ENCODE data around the gene HOXC5. TPM values are rescaled to one million over a fixed set of nuclear protein-coding genes. Genes with fewer than 3 reads are reported as not detected.

The HOXC5 gene
- polyA plus RNA-seq, 2 of the 4 experiments (the other 2 are of a cell fraction), result 0.41 to 0.98 TPM

- ATAC-seq (no peak), FAIRE-seq (no peak), DNase-seq (ENCODE audit: low read depth in 1 of 2, low spot score in 1 of 2) (no peak)
- 88% methylated on average over 19 of the region's 19 CpGs for WGBS (ENCODE audit: missing lambda C conversion rate)
- H3K4me3 ChIP-seq, result no peak overlapping the region
- H3K4me1 ChIP-seq, result peaks cover 13% of the 10 kb centered on the region
- ChIA-PET POLR2A (no interaction called here), CTCF (interaction anchor here (0.8 to 28.7 kb wide), 11 partner anchors 11 to 255 kb away, joined by 3 to 1074 read pairs (median 40); partner anchors contain the start of genes HOXC10, HOXC5, HOXC6 and SMUG1)
- no peak overlapping the region for H3K4me2 ChIP-seq
- no peak overlapping the region for H3K27ac ChIP-seq
- TF ChIP-seq HDAC2 (IDR thresholded peaks at IDR 0.05), result no peak
- no peak for TF ChIP-seq CBX2 (IDR thresholded peaks at IDR 0.05; ENCODE audit: borderline replicate concordance, low read depth)
- TF ChIP-seq EHF (CRISPR knock-in tag; IDR thresholded peaks at IDR 0.05), result no peak
- no peaks in the 10 kb centered on the region for H3K9me3 ChIP-seq
Measured at GRCh38 chr12:54002278-54002914, 30.5 kb upstream of the HOXC5 start.

- ATAC-seq (no peak), FAIRE-seq (no peak), DNase-seq (ENCODE audit: low read depth in 1 of 2, low spot score in 1 of 2) (no peak)
- H3K4me3 ChIP-seq, result no peak overlapping the region
- peaks cover 13% of the 10 kb centered on the region for H3K4me1 ChIP-seq
- ChIA-PET CTCF (interaction anchor here (0.9 to 28.7 kb wide), 11 partner anchors 8 to 256 kb away, joined by 3 to 1074 read pairs (median 40); partner anchors contain the start of genes HOXC10, HOXC5, HOXC6 and SMUG1), POLR2A (interaction anchor here (0.7 kb wide), 1 partner anchor 51 kb away, joined by 3 read pairs; no protein-coding TSS in a partner anchor)
- H3K27ac ChIP-seq, result no peak overlapping the region
- TF ChIP-seq JUNB (IDR thresholded peaks at IDR 0.05), result no peak
- 94% methylated on average over 19 of the region's 19 CpGs for WGBS (ENCODE audit: missing lambda C conversion rate)
- H3K4me2 ChIP-seq, result no peak overlapping the region
- H3K9me3 ChIP-seq, result no peaks in the 10 kb centered on the region
Measured at GRCh38 chr12:54002915-54003389, 29.9 kb upstream of the HOXC5 start.

DNA sequence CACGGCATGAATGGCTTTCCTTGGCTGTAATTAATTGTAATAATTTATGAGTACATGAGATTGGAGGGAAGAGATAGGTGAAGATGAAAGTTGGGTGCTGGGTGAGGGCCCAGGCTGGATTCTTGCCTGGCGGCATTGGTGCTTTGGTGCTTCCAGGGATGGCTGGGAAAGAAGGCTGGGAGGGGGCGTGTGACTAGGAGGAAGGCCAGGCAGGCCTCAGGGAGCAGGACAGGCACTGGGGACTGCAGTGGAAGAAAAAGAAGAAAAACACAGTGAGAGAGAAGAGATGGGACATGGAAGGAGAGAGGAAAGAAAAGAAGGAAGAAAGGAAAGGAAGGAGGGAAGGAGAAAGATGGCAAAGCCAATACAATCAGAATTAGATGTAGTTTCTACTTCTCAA, 29.2 kb upstream of the HOXC5 start:
- no peaks in the 10 kb centered on the region for H3K9me3 ChIP-seq
- no peak for ATAC-seq
- no peak overlapping the region for H3K27ac ChIP-seq
- FAIRE-seq, result no peak
- 91% methylated on average over 3 of the region's 3 CpGs for WGBS (ENCODE audit: missing lambda C conversion rate)
- DNase-seq (ENCODE audit: low read depth in 1 of 2, low spot score in 1 of 2), result no peak
- H3K4me1 ChIP-seq, result peaks cover 13% of the 10 kb centered on the region
- no peak overlapping the region for H3K4me3 ChIP-seq
- TF ChIP-seq NFE2L2 (conservative IDR thresholded peaks at IDR 0.05; ENCODE audit: low read length) (no peak), ATOH8 (CRISPR knock-in tag; IDR thresholded peaks at IDR 0.05; ENCODE audit: low read depth) (no peak), CTCF (IDR thresholded peaks at IDR 0.05) (no peak), RNF2 (IDR thresholded peaks at IDR 0.05; ENCODE audit: borderline replicate concordance, low read depth) (no peak), TP53 (CRISPR knock-in tag; IDR thresholded peaks at IDR 0.05) (no peak), PHF8 (IDR thresholded peaks at IDR 0.05; ENCODE audit: borderline replicate concordance, low read depth) (no peak), RAD21 (conservative IDR thresholded peaks at IDR 0.05 in 1 of 2, IDR thresholded peaks at IDR 0.05 in 1 of 2) (no peak), CBX8 (IDR thresholded peaks at IDR 0.05) (no peak), HOXB13 (CRISPR knock-in tag; IDR thresholded peaks at IDR 0.05; ENCODE audit: low read depth) (no peak), E2F6 (IDR thresholded peaks at IDR 0.05; ENCODE audit: borderline replicate concordance, low read depth) (no peak), POLR2AphosphoS2 (conservative IDR thresholded peaks at IDR 0.05; ENCODE audit: low read length) (no peak), BHLHE40 (IDR thresholded peaks at IDR 0.05; ENCODE audit: low read depth, low read length) (no peak), ZC3H11A (IDR thresholded peaks at IDR 0.05) (no peak)
- TF ChIP-seq, protein P1, sequence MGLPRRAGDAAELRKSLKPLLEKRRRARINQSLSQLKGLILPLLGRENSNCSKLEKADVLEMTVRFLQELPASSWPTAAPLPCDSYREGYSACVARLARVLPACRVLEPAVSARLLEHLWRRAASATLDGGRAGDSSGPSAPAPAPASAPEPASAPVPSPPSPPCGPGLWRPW (IDR thresholded peaks at IDR 0.05), result no peak
- H3K4me2 ChIP-seq, result no peak overlapping the region
- ChIA-PET POLR2A (interaction anchor here (0.7 kb wide), 1 partner anchor 50 kb away, joined by 3 read pairs; no protein-coding TSS in a partner anchor), CTCF (interaction anchor here (1.7 to 28.7 kb wide), 9 partner anchors 8 to 235 kb away, joined by 4 to 1074 read pairs (median 54); partner anchors contain the start of genes HOXC10, HOXC5, HOXC6 and SMUG1)
